GM19035 (cell line): ENCODE results near the gene CHI3L2.

Source experiments
- ATAC-seq: cut with Tn5 transposase; IDR thresholded peaks from one replicate; pipeline ENCODE4 v1.9.1; 2021; ENCODE audit not compliant: unreplicated experiment

CHI3L2 gene, protein sequence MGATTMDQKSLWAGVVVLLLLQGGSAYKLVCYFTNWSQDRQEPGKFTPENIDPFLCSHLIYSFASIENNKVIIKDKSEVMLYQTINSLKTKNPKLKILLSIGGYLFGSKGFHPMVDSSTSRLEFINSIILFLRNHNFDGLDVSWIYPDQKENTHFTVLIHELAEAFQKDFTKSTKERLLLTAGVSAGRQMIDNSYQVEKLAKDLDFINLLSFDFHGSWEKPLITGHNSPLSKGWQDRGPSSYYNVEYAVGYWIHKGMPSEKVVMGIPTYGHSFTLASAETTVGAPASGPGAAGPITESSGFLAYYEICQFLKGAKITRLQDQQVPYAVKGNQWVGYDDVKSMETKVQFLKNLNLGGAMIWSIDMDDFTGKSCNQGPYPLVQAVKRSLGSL

DNA sequence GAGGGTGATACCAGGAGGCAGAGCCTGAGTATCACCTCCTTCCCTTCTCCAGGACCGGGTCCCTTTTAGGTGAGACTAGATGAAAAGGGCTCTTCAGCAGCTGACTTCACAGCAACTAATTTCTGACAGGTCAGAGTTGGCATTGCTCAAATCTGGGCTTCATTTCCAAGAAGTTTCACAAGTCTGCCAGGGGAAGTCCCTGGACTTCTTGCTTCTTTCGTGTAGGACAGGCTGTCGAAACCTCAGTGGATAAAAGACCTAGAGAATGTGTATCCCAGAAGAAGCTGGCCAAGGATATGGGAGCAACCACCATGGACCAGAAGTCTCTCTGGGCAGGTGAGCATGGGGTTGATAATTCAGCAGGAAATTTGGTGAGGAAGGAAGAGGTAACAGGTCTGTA, at the start of gene CHI3L2:
Gene CHI3L2, plus strand, starts transcription at position 280 of the 400 bp plus-strand sequence. Its CDS starts 17 bp downstream, at position 297.
- ATAC-seq = no peak

DNA sequence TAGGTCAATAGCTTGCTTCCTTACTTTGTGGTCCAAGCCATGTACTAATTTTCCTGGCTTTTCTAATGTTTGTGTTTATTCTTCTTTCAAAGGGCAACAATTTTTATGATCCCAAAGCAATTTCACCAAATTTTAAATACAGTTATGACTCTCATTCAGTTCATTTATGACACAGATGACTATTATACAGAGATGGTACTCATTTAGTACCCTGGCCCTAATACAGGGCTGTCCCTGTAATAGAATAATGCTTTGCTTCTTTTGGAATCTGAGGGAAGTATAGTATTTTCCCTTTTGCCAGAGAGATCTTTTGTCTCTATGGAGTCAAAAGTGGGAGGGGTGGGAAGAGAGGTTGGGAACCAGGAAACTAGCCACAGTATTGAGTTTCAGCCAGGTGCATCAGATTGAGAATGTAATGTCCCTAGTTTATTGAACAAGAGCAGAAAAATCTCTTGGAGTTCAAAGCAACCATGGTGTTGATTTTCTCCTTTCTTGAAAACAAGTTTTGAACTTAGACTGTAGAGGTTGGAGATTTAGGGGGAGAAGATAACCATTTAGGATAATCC, 47.5 kb upstream of the CHI3L2 start:
- ATAC-seq = no peak

DNA sequence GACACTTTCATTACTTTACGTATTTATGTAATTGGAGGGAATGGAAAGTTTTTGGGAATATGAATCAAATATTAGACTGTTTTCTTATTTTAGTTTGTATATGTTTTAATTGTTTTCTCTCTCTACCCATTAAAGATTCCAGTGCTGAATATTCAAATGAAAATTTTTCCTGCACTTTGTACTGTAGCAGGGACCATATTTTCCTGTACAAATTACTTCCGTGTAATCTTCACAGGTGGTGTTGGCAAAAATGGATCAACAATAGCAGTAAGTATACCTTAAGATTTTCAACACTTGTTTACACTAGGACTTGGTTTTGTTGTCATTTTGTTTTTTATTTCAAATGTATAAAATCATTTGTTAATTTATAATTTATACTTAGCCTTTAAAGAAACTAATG, 45.5 kb upstream of the CHI3L2 start:
- no peak for ATAC-seq

DNA sequence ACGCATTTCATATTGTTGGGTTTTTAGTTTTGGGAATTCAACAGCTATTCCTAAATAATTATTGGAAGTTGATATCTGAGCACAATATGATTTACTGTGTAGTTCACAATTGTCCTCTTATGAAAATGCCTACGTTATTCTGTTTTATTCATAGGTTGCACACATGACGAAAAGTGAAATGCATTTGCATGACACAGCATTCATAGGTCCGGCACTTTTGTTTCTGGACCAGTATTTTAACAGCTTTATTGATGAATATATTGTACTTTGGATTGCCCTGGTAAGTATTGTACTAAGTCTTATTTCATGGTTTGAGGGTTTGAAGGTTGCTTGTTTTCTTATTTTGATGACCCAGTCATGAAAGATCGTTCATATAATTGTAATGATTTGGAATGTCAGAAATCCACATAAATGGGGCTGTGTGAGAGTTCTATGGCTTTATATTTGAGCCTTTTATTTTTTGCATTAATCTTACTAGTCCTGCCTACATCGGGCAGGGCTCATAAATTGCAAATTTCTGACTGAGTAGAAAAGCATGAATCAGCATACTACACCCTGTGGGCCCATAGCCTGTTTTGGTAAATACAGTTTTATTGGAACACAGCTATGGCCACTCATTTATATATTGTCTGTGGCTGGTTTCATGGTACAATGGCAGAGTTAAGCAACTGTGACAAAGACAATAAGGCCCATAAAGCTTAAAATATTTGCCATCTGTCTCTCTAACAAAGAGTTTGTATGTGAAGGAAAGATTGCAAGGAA, 44.0 kb upstream of the CHI3L2 start:
- no peak for ATAC-seq

DNA sequence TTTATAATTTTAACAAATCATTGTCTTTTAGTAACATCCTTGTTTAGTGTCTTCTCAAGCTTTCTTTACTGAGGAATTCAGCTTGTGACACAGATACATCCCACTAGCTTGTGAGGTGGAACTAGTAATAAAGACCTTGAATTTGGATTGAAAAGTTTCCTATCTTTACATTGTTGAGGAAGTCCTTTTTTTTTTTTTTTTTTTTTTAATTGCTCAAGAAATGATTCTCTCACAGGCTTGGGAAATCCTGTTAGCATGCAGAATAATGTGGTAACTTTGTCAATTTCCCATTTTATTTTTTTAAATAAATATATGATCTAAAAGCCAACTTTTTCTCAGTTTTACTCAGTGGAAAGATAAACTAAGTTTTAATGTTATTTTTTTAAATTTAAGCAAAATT, 42.9 kb upstream of the CHI3L2 start:
- no peak for ATAC-seq

DNA sequence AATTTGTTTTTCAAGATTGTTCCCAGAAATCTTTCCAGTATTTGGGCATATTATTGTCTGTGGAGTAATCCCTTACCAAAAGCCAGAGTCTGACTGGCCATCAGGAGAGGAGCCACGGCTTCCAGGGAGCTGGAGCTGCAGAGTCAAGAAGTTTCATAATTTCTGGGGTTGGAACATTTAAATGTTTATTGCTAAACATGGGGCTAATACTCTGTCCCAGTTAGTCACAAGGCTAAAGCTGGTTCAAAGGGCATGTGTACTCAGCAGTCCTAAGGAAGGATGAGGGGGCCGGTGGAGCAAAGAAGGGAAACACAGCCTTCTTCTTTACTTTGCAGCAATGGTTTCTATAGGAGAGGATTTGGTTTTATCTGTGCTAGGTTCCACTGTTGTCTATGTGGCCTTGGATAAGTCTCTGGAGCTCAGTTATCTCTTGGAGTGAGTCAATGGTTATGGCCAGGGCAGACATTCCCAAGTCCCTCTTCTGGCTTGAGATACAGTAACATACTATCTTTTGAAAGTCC, 36.5 kb upstream of the CHI3L2 start:
- no peak for ATAC-seq

DNA sequence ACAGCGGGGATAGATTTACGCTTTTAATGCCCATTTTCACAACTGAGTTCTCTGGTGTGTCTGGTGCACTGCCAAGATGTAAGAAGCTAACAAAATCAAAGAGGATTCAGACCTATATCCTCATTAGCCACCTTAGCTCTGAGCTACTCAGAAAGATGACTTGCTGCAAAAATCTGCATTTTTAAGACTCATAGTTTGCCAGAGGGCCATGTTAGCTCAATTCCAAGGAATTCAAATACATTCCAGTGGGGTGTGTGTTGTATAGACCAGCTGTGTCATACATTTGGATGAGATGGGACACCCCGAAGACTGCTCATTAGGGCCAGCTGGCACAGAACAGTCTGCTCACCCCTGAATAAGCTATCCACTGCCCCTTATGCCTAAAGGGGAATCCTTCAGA, 36.0 kb upstream of the CHI3L2 start:
- ATAC-seq = no peak

DNA sequence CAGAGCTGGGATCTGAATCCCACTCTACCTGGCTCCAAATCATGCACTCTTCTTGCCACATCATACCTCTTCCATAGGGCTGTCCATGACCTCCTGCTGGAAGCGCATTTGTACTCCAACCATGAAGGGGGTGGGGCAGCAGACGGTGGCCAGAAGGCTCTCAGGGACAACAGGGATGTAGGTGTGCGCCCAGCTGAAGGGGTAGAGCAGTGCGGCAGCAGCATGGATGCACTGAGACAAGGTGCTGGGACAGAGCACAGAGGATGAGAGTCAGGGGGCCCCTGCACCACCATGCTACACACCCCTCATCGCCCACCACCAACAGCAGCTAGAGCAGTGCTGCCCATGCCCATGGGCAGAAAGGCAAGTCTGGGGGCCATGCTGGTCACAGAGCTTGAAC, 35.4 kb upstream of the CHI3L2 start:
- no peak for ATAC-seq

DNA sequence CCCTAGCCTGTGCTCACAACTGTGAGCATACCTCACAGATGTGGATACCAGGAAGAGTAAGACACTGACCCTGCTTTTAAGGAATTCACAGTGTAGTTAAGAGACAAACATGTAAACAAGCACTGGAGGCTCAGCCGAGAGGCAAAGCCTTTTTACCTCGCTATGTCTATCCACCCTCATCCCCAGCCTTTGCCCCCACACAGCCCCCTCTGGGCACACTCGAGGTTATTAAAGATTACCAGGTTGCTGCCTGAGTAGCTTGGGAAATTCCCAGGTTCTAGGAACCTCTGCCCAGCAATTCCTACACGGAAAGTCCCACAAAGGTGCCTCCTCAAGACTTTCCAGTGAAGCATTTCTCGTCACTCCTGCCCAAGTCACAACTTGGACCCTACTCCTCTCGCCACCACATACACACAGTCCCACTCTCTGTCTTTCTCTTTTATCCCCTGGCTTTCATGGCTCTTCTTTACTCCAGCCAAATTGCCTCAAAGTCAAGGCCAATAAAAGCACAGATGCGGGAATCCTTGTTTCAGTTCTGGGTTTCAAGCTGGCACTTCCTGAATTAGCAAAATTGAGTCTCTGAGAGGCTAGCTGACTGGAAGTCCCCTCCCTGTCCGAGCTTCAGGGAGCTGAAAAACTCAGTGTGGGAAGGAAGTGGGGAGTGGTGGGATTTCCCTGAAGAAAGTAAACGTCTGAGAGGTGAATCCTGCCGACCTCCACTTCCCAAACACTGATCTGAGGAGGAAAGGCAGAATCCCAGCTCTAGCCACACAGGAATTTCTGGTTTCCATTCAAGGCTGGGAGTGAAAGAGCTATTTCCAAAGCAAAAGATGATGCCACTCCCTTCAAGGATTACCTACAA, 34.6 kb upstream of the CHI3L2 start:
- no peak for ATAC-seq

DNA sequence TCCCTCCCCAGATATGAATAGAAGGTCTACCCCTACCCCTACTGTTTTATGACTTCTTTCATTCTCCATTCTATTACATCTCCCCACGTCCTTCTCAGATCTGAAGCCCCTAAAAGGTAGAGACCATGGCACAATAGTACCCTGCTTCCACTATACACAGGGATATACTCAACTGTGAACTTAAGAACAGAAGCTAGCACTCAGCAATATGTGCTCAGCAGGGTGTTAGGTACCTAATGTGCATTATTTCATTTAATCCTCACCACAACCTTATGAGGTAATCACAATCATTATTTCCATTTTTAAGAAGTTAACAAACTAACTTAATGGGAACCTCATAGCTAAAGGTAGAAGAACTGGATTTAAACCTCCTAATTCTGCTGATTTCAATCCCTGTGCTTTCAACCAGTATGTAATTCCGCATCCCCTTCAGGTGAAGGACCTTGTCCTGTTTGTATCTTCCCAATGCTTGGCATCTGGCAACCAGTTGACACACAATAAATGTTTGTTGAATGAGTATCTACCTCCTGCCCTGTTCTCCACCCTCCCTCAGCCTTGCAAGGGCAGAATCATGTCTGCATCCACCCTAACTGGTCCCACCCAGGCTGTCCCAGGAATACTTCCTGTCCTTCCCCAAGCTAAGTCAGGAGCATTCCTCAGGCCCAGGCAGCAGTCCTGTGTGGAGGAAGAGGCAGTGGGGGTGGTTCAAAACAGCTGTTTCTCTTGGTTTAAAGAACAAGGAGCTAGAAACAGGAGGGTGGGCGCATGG, 33.6 kb upstream of the CHI3L2 start:
- no peak for ATAC-seq

DNA sequence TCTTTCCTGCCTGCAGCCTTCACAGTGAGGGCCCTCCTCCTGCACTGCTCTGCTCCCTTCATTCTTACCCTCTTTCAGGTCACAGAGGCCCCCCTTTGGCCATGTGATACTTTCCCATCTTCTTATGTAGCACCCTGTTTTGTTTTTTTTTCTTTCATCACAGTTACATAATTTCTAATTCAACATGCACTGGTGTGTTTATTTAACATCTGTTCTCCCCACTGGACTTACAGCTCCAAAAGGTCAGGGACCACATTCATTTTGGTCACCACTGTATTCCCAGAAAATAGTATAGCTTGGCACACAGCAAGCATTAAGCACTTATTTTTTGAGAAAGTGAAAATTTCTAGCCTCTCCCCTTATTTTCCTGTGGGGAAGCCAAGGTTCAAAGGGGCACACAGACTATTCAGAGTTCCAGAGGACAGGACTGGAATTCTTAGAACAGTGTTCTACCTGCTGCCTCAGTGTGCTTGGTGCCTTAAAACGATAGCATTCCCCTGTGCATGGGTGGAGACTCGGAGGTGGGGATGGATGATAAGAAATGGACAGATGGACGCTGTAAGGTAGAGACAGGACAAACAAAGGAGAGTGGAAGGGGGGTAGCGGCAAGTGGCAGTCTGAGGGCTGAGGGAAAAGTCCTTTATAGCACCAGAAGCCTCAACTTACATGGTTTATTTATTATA, 32.4 kb upstream of the CHI3L2 start:
- ATAC-seq = no peak

DNA sequence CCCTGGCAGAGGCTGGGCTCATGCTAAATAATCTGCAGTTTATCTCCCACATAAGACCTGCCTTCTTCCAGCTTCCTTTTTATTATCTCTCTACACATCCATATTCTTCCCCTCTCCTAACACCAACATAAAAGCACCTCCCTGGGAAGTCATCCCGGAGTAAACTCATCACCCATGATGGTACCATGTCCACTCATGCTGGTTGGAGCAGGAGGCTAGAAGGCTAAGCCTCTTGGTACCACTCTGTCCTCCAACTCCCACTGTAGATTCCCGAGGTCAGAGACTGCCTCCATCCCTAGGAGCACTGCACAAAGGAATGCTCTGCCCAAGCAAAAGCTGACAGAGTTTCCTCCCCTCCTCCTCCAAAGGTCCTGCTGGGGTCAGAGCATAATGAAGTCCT, 31.3 kb upstream of the CHI3L2 start:
- no peak for ATAC-seq

DNA sequence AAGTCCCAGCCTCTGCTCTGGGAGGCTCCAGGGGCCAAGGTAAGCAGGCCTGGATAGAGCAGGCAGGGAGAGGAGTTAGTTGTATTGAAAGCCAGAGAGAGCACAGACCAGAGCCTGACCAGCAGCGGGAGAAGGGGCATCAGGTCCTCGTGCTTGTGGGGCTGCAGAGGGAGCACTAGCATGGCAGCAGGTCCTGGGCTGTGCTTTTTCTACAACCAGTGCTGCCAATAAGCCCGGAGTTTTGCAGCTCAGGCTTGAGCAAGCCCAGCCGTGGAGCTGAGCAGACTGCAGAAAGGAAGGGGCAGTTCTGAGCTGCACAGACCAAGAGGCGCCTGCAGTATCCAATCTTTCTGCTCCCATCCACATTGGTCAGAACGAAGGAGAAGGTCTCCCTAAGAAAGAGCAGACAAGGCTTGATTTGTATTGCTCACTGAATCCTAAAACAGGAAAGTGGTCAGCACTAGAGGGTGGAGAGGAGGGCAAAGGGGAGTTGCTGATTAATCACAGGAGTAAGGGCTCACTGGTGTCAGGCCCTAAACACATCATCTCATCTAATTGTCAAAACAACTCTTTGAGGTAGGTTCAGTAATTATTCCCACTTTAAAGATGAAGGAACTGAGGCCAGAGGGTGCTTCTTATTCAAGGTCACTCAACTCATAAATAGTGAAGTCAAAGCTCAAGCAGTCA, 29.8 kb upstream of the CHI3L2 start:
- ATAC-seq = peak; percentile 59

DNA sequence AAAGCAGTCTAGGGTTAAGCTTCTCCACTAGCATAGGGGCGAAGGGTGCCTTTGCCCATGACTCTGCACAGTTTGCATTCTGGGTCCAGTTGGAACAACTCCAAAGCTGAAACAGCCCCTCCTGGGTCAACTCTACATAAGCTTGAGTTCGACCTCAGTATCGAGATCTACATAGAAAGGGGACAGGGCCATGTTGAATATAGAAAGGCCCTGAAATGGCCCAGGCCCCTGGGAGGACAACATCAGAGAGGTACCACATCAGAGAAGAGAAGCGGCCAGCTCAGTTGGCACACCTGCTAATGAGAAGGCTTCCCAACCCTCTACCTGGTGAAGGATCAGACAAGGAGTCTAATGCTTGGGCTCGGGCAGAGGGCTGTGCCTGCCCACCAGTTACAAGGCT, 28.7 kb upstream of the CHI3L2 start:
- ATAC-seq = no peak

DNA sequence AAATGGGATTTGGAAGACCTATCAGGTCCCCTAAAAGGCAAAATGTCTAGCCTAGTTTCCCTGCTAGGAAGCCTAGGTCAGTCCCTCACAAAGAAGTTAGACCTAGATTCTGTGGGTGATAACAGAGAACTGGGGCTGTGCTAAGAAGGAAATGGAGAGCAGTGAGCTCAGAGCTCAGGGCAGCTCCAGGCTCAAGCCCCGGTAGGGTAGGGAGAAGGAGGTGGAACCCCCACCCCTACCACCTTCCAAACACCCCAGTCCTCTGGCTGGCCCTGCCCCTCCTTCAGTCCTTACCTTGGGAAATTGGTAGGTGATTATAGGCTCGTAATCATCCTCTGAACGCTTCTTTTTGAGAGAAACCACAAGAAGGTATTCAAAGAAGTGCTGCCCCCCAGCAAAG, 28.2 kb upstream of the CHI3L2 start:
- ATAC-seq = no peak

DNA sequence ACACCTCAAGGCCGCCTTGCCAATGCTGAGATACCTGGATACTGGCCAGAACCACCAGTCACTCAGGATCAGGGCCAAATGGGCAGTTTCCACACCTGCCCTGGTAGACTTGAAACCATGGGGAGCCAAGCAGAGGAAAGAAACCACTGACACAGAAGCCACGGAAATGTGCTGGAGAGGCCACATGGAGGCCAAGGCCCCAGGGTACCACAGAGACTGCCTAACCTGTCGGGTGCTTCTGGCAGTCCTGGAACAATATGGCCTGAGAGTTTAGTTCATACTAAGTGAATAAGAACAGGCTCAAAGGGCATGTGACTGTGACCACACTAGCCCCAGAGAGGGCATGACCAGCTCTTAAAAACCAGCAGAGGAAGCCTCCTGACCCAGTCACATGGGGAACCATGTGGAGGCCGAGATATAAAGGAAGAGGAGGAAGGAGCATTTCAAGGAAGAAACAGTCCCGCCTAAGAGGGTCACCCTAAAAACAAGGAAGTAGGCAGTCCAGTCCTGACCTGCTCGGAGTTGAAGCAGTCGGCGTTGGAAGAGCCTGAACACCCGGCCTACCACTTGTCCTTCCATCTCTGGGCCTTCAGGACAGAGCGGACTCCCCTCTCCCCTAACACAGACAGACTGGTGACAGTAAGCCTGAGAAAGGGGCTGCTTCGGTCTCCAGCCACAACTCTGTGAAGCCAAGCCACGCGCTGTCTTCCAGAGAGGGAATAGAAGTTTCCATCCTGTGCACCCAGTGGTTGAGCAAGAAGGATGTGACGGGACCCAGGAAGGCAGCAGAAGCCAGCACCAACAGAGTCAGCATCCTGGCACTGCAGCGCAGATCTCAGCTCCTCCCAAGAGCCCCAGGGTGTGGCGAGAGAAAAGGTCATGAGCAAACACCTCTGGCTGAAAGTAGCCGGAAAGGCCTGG, 27.4 kb upstream of the CHI3L2 start, which contains the start of gene DENND2D:
Gene DENND2D, minus strand, starts transcription at position 766 of the 921 bp plus-strand sequence. Its CDS starts 187 bp downstream, at position 579.
- ATAC-seq = no peak

DNA sequence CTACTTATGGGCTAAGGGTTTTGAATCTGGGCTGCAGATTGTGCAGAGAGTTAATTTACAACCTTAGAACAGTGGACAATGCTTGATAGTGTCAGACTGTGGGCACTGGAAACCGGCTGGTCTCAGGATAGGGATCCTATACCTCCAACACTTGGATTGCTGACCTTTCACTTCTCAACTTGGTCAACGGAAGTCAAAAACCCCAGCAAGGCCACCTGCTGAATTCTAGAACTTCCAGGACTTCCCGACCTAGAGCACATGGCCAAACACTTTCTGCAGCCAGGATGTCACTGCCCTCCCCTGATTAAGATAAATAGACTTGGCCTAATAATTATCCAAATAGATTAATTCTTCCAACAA, 26.7 kb upstream of the CHI3L2 start:
- ATAC-seq = no peak
